ENCODE data around the gene MIEF2. TPM values are rescaled to one million over a fixed set of nuclear protein-coding genes. Genes with fewer than 3 reads are reported as not detected.

The MIEF2 gene
- total and polyA plus RNA-seq, 3 donors from 2014 or later = 7.5 to 29.4 (median 28.5) TPM

- H3K9me3 ChIP-seq = no peaks in the 10 kb centered on the region
- H3K4me1 ChIP-seq = peaks cover 22% of the 10 kb centered on the region
- no peak overlapping the region for H3K4me3 ChIP-seq
- no peaks in the 10 kb centered on the region for H3K27me3 ChIP-seq
- TF ChIP-seq CTCF (IDR thresholded peaks at IDR 0.05) (no peak), POLR2A (IDR thresholded peaks at IDR 0.05) (no peak)
- no peak overlapping the region for H3K27ac ChIP-seq
- no peaks in the 10 kb centered on the region for H3K36me3 ChIP-seq (ENCODE audit: low read depth, missing control alignments)
- intact Hi-C loops (cut with DNase I; ENCODE audit: low total_unique reads) = no loop called here
- no peak for DNase-seq
- 95 to 97% methylated on average over 8 of the region's 8 CpGs for WGBS, 2 donors
Measured at GRCh38 chr17:18254888-18255649, 5.4 kb upstream of the MIEF2 start.

GRCh38 chr17:18256351-18256750 lies 4.1 kb upstream of the MIEF2 start:
- Histone ChIP-seq H3K4me1 (peaks cover 24% of the 10 kb centered on the region), H3K27me3 (no peaks in the 10 kb centered on the region), H3K9me3 (no peaks in the 10 kb centered on the region), H3K36me3 (ENCODE audit: low read depth, missing control alignments) (no peaks in the 10 kb centered on the region), H3K4me3 (no peak overlapping the region), H3K27ac (no peak overlapping the region)
- 68 to 81% methylated on average over 3 to 11 of the region's 11 CpGs for WGBS, 2 donors
- no peak for DNase-seq
- no peak for TF ChIP-seq POLR2A (IDR thresholded peaks at IDR 0.05)
- no peak for TF ChIP-seq CTCF (IDR thresholded peaks at IDR 0.05)
- intact Hi-C loops (cut with DNase I; ENCODE audit: low total_unique reads) = no loop called here

GRCh38 chr17:18256776-18257175 lies 3.7 kb upstream of the MIEF2 start:
- no peak overlapping the region for H3K27ac ChIP-seq
- no peak for TF ChIP-seq POLR2A (IDR thresholded peaks at IDR 0.05)
- intact Hi-C loops (cut with DNase I; ENCODE audit: low total_unique reads) = no loop called here
- H3K4me3 ChIP-seq = no peak overlapping the region
- H3K9me3 ChIP-seq = no peaks in the 10 kb centered on the region
- H3K27me3 ChIP-seq = no peaks in the 10 kb centered on the region
- H3K36me3 ChIP-seq (ENCODE audit: low read depth, missing control alignments) = no peaks in the 10 kb centered on the region
- peaks cover 28% of the 10 kb centered on the region for H3K4me1 ChIP-seq
- 72 to 75% methylated on average over 6 to 7 of the region's 7 CpGs for WGBS, 2 donors
- no peak for DNase-seq

- DNase-seq = peak; percentile 74
- 25% methylated on average over 12 to 18 of the region's 18 CpGs for WGBS, 2 donors
- Histone ChIP-seq H3K27ac (peak overlapping the region; percentile 91), H3K4me3 (peak overlapping the region; percentile 95 to 100), H3K9me3 (no peaks in the 10 kb centered on the region), H3K27me3 (no peaks in the 10 kb centered on the region), H3K36me3 (ENCODE audit: low read depth, missing control alignments) (no peaks in the 10 kb centered on the region), H3K4me1 (peaks cover 33% of the 10 kb centered on the region)
- no peak for TF ChIP-seq POLR2A (IDR thresholded peaks at IDR 0.05)
- TF ChIP-seq CTCF (IDR thresholded peaks at IDR 0.05) = no peak
- intact Hi-C loops (cut with DNase I; ENCODE audit: low total_unique reads) = no loop called here
Measured at GRCh38 chr17:18257268-18257981, 3.0 kb upstream of the MIEF2 start.

- H3K36me3 ChIP-seq (ENCODE audit: low read depth, missing control alignments) = no peaks in the 10 kb centered on the region
- no peak for TF ChIP-seq CTCF (IDR thresholded peaks at IDR 0.05)
- no peak for TF ChIP-seq POLR2A (IDR thresholded peaks at IDR 0.05)
- 0 to 2% methylated on average over 16 of the region's 16 CpGs for WGBS, 2 donors
- no peaks in the 10 kb centered on the region for H3K9me3 ChIP-seq
- H3K27ac ChIP-seq = peak overlapping the region; percentile 91
- no peaks in the 10 kb centered on the region for H3K27me3 ChIP-seq
- DNase-seq = peak; percentile 80
- H3K4me1 ChIP-seq = peaks cover 33% of the 10 kb centered on the region
- intact Hi-C loops (cut with DNase I; ENCODE audit: low total_unique reads) = no loop called here
- H3K4me3 ChIP-seq = peak overlapping the region; percentile 95 to 100
Measured at GRCh38 chr17:18257982-18258355, 2.5 kb upstream of the MIEF2 start.
